K562 (cell line): ENCODE measurements around the gene SRBD1. TPM values are rescaled to one million over a fixed set of nuclear protein-coding genes. Genes with fewer than 3 reads are reported as not detected.

Experiments used
- CEBPB ChIP-seq: fragments of 450-650 bp; IDR thresholded peaks from 2 replicates; pipeline ENCODE4 v1.6.1; 2016; ENCODE audit warnings: missing genetic modification characterization, missing compliant biosample characterization
- HNRNPL ChIP-seq: fragments of 200-400 bp; formaldehyde crosslinking; IDR thresholded peaks from 2 replicates; pipeline ENCODE4 v1.6.1; 2017; ENCODE audit warnings: low read depth, mild to moderate bottlenecking, low read length
- SAFB ChIP-seq: fragments of 200-400 bp; formaldehyde crosslinking; IDR thresholded peaks from 2 replicates; pipeline ENCODE4 v1.6.1; 2017; ENCODE audit warnings: low read depth, low read length, borderline replicate concordance
- ZNF318 ChIP-seq, 2 experiments: fragments of 450-650 bp; IDR thresholded peaks; 2 replicates each; pipeline ENCODE4 v1.6.1; 2016; ENCODE audit warnings: mild to moderate bottlenecking in 2 of 2, borderline replicate concordance in 1 of 2, low read depth in 1 of 2, moderate library complexity in 1 of 2
- polyA plus RNA-seq, 8 experiments: library from polyadenylated mRNA; depleted of rRNA in 4 of 8; stranded (reverse) in 5 of 8; unstranded in 3 of 8; fragments of >200 nt; fragmentation: Nextera tagmentation in 2 of 8; fragmentation: Illumina TruSeq in 1 of 8; extraction: Ambion mirVana in 2 of 8; extraction: Trizol in 1 of 8; gene quantifications; 2 replicates each; pipeline versions ENCODE4 v1.2.1 to v1.2.3, GENCODE V29; 2011 to 2014; ENCODE audit warnings: inconsistent platforms in 1 of 8, missing spikeins in 1 of 8
- total RNA-seq, 7 experiments: library from RNA; depleted of rRNA in 6 of 7; stranded (reverse); fragments of >200 nt in 6 of 7; fragmentation: Illumina TruSeq in 2 of 7; extraction: Trizol in 2 of 7; gene quantifications; 2 replicates each; pipeline versions ENCODE4 v1.2.1 to v1.2.3, GENCODE V29; 2011 to 2021; ENCODE audit warnings: low replicate concordance in 1 of 7

SRBD1 gene
- total and polyA plus RNA-seq, 9 of the 15 experiments (the other 6 are each of a cell fraction or from before 2014, with no cell fraction given), result 6.9 to 23.2 (median 14.7) TPM

DNA sequence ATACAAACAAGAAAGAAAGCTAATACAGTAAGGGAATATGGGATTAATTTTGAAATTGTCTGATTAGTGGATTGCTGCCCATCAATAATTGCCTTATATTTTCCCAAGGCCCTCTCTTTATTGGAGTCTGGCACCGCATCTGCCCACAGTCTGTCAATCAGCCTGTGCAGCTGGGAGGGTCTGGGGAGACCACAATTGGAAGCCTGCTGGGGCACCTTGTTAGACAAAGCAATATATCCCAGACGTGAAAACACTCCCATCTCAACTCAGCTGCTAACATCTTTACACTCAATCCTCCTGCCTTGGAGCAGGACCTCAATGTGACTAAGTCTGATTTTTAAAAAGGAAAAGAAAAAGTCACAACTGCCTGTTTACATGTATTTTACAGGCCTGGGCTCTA lies 258.6 kb downstream of the SRBD1 start (continued):
- TF ChIP-seq ZNF318 (IDR thresholded peaks at IDR 0.05; ENCODE audit: borderline replicate concordance in 1 of 2, low read depth in 1 of 2) (no peak), HNRNPL (no peak), CEBPB (tag) (no peak), SAFB (no peak)
